Lower leg skin (tissue), 3 donors: ENCODE measurements around the gene UFD1.

Experiments
- CTCF ChIP-seq, 3 donors: fragments of 450-650 bp; IDR thresholded peaks; one replicate each; pipeline ENCODE4 v1.5.1; 2016; ENCODE audit warnings: antibody characterized with exemption in 3 of 3, mild to moderate bottlenecking in 3 of 3, moderate library complexity in 2 of 3
- POLR2A ChIP-seq, 2 donors: fragments of 450-650 bp; IDR thresholded peaks; one replicate each; pipeline ENCODE4 v1.6.1; 2016 to 2017; ENCODE audit warnings: antibody characterized with exemption in 2 of 2, mild to moderate bottlenecking in 1 of 2, moderate library complexity in 1 of 2

- no peak for TF ChIP-seq POLR2A (IDR thresholded peaks at IDR 0.05)
- no peak for TF ChIP-seq CTCF (IDR thresholded peaks at IDR 0.05)
These were observed 47.7 kb upstream of the UFD1 start for GRCh38 chr22:19526702-19527111.
